GM19023 (cell line): ENCODE measurements around the gene DCD.
"Not testable (repeated sequence)": the region's sequence is repeated elsewhere in the genome, so short reads cannot be mapped to it uniquely, and the experiment has no call there.

Experiments used
- ATAC-seq: cut with Tn5 transposase; IDR thresholded peaks from one replicate; pipeline ENCODE4 v1.9.1; 2021; ENCODE audit warnings: mild to moderate bottlenecking, moderate library complexity; ENCODE audit not compliant: unreplicated experiment

DCD gene, protein sequence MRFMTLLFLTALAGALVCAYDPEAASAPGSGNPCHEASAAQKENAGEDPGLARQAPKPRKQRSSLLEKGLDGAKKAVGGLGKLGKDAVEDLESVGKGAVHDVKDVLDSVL

DNA sequence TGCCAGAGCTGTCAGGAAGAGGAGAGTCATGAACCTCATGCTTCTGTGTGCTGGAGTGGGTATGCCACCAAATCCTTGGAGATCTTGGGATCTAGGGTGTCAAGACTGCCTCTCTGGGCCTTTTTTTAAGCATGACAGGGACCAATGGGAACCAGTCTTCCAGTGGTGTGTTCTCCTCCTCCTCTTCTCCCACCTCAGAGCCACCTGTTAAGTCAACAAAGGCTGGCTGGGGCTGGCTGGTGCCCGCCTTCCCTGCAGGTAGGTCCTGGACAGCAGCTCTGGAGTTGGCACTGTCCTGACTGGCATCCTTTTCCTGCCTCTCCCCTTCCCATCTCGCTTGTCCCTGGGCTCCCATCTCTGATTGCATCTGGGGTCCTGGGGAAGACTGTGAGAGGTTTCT lies at the start of gene DCD:
Gene DCD, minus strand, starts transcription at position 101 of the 400 bp plus-strand sequence. Its CDS starts 62 bp downstream, at position 39.
- ATAC-seq, result no peak

DNA sequence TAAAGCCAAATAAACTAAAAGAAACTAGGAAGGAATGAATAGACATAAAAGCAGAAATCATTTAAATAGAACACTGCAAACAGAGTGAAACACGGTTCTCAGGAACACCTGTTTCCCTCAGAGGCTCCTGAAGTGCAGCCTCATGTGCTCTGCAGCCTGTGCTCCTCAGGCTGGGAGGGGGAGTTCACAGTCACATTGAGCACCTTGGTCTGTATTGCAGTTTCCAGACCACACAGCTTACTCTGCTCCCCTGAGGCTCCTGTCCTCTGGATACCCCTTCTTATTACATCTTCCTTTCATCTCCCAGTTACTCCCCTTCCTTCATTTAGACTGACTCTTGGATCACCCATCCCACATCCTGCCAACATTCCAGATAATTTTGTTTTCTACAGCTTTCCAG lies 49.7 kb upstream of the DCD start:
- no peak for ATAC-seq

DNA sequence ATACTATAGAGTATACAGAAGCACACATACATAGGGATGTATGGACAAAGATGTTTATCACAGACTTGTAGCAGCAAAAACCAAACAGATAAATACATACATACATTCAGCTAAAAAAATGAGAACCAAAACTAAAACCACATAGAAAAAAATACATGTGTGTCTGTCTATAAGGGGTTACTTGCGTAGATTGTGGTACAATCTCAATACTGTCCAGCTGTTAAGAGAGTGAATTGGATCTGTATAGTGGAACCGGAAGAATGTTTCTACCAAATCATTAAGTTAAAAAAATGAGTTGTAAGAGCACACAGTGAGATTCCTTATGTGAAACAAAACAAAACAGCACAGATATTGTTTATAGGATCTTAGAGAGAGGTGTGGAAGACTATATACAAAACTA lies 44.2 kb upstream of the DCD start:
- no peak for ATAC-seq

DNA sequence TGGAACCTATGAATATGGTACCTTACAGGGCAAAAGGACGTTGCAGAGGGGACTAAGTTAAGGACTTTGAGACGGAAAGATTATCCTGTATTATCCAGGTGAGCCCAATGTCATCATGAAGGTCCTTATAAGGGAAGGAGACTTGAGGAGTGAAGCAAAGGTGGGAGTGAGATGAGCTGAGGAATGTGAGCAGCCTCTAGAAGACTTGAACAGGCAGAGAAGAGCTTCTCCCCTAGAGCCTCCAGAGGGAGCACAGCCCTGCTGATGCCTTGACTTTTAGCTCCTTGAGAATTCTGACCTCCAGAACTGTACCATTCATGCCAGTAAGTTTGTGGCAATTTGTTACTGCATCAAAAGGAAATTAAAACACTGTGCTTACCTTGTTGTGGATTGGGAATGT lies 41.8 kb upstream of the DCD start:
- no peak for ATAC-seq

DNA sequence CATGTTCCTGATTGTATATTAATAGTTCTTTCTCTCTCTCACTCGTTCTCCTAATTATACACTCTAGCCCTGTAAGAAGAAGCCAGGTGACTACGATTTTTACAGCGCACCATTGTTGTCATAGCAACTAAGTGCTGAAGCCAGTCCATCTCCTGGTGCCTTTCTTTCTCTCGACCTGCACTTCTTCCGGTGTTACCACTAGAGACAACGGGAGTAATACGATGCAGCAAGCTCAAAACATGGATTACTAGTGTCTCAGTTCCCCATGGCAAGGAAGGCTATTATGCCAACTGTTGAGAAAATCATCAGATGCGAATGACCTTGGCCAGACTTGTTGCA lies 40.8 kb upstream of the DCD start:
- ATAC-seq, result no peak

DNA sequence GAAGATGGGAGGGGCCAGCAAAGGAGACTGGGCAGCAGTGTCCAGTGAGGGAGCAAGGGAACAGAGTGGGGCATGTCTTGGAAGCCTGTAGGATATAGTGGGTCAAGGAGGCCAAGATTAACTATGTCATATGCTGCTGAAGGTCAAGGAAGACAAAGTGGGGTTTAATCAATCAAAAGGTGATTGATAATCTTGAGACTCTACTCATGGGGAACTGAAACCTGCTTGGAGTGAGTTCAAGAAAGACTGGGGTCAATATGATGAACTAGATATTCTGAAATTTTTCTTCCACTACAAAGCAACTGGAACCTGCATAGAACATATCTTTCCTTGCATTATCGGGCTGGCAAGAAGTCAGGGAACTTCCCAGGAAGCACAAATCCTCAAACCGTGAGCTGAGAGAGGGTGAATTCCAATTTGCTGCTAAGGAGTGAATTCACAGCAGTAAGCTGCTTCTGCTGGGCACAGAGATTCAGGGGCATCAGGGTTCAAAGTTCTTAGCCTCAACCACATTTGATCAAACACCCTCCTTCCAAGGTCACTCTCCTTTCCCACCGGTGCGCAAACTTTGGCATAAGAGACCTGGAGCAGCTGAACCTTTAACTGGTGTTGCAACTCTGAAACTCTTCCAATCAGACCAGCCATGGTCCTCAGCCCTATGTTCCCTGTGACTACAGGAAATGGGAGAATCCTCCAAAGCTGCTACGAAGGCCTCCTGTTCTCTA lies 40.3 kb upstream of the DCD start:
- no peak for ATAC-seq

DNA sequence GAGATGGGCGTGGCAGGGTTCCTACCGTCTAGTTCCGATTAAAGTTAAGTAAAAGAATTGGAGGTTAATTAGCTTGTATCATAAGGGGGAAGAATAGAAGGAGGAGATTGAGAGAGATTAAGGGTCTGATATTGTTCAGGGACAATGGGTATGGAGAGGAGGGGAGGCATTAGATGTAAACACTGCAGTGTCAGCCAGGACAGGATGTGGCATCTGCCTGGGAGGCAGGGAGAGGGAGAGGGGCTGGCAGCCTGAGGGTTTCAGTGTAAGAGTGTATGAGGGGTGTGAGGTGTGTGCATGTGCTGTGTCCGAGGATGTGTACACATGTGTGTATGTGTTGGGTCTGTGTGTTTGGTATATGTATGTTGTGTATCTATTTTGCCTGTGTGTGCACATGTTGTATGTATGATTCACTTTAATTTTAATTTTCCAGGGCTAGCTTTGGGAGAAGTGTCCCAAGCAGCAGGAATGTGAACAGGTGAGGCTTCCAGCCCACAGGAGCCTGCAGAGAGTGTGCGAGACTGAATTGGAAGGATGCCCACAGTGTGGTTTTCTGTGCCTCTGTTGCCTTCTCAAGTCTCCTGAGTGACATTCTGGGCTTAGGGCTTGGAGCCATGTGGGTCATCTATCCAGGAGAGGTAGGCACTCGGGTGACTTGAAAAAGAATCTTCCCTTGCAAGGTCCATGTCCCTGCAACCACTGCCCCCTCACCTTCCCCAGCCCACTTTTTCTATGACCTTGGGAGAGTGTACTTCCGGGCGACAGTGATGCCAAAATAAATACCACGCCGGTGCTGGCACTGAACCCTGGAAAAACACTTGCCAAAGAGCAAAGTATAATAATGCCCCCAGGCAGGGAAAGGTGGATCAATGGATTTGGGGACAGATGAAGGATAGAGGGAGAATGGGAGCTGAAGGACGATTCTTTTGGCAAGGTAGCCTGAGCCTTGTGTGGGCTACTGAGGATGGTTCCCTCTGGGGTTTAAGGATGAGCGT lies 36.8 kb upstream of the DCD start:
- ATAC-seq, result no peak

DNA sequence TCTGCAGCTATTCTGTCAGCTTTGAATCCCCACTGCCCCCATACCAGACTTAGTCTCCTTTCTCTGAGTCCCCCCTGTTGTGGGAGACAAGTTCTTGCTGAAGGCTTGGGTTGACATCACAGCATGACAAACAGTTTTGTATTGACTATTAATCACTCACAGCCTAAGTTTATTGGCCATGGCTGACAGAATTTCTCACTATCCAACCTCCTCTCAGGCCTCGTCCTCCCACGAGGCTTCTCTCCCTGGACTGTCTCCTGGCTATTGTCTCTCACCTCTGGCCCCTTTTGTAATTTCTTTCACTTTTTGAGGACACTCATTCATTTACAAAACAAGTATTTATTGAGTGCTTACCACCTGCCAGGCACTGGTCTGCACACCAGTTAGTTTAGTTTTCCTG lies 35.2 kb upstream of the DCD start:
- ATAC-seq, result no peak

DNA sequence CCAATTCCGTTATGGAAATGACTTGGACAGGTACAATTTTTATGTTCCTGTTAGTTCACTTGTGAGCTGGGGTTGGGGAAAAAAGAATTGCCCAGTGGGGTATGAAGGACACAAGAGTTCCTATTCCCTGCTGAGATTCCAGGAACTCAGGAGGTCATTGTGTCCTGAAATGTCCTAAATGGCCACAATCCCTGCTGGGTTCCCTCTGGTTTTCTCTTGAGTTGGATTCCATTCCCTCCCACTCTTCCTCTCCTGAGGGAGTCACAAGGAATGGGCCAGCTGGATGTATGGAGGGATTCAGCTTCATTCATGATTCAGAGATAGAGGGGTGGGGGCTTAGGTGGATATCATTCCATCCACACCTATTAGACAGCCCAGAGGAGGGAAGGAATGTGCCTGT lies 34.5 kb upstream of the DCD start:
- no peak for ATAC-seq

DNA sequence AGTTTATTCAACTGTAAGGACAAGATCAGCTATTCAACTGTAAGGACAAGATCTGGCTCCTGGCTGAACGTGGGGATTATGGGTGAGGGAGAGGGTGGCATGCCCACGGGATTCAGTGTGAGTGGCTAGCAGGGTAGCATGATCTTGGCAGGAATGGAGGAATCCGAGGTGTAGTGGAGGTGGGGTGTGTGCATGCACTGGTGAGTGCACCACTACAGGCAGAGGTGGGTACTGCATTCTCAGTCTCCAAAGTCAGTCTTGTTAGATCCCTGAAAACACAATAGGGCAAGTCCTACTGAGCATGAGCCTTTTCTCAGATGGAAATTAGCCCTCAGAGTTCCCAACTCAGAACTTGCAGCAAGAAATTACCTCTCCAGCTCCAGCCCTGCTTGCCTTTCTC lies 32.2 kb upstream of the DCD start:
- ATAC-seq, result no peak

DNA sequence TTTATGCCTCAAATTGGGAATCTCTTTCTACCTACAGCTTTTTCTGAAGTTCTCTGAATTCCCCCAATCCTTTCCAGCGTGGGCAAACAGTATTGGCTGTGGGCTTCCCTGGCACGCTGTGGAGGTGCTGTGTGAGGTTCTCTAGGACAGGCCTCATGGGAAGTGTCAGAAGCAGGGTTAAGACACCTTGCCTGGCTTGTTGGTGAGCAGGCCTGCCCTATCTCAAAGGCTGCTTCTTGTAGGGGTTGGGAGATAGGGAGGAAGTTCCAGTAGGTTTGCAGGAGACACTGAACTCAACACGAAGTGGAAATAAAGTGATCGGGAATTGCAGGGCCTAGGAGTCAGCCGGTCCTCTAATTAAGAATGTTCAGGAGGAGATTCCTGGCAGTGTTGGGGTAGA lies 30.0 kb upstream of the DCD start:
- ATAC-seq, result no peak

DNA sequence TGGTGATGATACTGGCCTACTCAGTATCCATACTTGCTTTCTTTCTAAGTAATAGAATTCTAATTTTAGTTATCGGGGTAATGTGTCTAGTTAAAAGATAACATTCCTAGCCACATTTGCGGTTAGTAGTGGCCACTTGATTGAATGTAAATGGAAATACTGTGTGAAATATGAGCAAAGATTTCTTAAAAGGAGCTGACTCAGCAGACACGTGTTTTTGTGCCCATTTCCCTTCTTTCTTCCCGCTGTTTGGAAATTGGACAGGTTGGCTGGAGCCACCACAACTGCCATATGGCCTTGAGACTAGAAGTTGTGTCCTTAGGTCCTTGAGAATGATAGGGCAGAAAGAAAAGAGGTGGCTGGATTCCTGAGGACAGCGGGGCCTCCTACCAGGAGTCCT lies 19.8 kb upstream of the DCD start:
- ATAC-seq, result no peak

DNA sequence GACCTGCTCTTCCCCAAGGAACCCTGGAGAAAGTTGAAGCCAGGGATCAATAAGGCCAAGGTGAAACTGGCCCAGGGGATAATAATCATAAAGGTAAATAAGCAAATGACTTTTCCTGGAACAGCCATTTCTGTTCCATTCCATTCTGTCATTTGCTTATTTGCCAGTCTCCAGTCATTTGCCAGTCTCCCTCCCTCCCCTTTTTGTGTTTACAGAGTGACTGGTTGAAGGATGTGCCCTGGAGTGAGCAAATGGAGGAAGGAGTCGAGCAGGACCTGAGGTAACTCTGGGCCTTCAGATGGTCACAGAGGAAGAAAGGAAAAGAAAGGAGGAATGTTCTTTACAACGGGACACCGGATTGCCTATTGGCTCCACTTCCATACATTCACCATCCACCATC lies 17.8 kb upstream of the DCD start:
- no peak for ATAC-seq

DNA sequence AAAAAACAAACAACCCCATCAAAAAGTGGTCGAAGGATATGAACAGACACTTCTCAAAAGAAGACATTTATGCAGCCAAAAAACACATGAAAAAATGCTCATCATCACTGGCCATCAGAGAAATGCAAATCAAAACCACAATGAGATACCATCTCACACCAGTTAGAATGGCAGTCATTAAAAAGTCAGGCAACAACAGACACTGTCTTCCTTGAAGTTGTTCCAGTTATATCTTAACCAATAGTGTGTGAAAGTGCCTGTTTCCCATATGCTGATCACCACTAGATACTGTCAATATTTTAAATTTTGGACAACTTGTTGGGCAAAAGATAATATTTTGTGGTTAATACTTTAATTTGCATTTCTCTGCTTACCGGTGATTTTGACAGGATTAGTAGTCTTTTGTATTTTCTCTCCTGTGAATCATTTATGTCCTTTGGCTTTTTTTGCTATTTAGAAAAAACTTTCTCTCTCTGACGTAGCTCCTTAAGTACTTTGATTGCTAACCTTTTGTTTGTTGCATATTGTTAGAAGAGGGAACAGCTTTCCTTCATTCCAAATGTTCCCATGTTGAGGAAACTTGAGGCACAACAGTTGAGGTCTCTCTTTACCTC lies 17.0 kb upstream of the DCD start:
- not testable (repeated sequence) for ATAC-seq

DNA sequence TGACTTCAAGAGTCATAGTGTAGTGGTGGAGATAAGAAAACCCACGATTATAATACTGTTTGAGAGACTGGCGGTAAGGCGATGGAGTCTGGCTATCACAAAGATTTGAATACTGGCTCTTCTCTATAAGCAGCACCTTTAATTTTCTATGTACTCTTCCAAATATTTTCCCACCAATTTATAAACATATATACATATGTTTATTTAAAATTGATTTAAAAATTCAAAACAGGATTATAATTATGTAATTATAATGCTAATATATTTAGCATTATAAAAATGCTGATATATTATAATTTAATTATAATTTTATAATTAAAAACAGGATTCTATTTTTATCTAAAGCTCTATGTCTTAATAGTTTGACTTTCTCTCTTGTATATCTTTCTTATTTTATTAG lies 15.4 kb upstream of the DCD start:
- ATAC-seq, result no peak

DNA sequence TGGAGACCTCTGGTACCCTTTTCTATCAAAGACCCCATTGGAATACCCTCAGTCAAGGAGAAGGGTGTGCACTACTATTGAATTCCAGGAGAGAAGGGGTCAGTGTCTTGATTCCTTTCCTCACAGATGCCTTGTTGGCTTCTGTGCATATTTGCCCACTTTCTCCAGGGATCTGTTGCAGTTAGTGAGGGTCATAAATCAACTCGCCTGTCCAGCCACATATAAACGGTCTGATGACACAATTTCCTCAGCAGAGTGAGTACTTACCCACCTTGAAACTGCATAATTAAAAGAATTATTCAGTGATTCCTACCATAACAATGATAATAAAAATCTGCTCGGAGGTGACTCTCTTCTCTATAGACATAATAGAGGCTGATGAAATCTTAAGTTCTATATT lies 13.9 kb upstream of the DCD start:
- no peak for ATAC-seq

DNA sequence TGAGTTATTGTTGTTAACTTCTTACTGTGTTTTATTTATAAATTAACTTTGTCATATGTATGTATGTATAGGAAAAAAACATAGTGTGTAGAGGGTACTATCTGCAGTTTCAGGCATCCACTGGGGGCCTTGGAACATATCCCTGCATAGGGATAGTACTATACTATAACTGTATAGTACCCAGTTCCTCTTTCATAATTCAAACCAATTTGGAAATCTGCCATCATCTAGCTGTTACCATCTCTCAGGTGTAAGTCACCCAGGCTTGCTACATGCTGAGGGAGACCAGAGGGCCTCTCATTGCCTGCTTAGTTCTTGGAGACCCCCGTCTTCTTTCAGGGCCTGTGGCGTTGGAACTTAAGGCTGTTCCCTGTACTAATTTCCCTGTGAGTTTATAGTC lies 12.9 kb upstream of the DCD start:
- ATAC-seq, result no peak

DNA sequence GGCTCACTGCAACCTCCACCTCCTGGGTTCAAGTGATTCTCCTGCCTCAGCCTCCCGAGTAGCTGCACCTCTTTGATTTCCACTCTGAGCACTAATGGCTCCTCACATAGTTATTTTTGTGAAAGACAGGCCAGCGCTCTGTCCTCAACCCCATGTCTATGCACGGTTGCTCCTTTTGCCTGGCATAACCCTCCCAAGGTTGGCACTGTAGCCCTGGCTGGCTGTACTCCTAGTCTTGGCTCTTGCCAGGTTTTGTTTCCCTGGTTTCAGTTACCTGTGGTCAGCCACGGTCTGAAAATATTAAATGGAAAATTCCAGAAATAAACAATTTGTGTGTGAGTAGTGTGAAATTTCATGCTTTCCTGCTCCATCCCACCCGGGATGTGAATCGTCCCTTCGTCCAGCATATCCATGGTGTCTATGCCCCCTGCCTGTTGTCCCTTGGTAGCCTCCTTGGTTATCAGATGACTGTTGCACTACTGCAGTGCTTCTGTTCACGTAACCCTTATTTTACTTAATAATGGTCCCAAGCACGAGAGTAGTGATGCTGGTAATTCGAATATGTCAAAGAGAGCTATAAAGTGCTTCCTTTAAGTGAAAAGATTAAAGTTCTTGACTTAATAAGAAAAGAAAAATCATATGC lies 12.3 kb upstream of the DCD start:
- ATAC-seq, result no peak

DNA sequence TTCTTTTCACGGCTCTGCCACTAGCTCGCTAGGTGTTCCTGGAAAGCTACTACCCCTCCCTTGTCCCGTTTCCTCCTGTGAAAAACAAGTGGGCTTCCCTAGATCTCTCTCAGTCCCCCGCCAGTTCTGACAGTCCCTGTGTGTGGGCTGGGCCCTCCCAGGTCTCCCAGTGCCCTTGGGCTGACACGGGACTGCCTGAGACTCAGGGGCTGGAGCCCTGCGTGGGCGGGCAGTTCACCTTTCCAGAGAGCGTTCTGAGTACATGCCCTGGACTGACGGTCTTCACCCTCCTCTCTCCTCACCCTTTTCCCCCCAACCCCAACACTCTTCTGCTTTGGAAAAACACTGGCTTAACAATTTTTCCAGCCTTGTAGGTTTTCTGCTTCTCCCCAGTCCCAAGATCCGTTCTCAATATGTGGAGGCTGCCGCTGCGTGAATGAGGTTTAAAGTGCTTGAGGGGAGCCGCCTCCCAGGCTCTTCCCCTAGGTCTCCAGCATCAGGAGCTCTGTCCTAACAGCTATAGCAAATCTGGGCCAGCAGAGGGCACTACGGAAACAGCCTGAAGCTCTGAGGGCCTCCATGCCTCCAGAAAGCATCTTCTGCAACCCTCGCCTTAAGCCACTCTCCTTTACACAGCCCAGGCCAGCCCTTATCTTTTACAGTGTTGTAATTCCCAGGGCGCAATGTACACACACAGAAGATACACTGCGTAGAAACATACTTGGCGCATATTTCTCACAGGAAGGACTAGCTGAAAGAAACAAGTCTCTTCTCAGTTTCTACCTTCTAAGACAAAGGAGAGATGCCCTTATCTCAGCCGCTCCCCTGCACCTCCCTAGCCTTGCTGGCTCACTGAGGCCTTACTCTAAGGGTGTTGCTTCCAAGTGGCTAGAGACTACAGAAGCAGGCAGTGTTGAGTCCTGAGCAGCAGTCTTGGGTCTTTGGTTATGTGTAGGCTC lies 10.4 kb upstream of the DCD start:
- no peak for ATAC-seq

DNA sequence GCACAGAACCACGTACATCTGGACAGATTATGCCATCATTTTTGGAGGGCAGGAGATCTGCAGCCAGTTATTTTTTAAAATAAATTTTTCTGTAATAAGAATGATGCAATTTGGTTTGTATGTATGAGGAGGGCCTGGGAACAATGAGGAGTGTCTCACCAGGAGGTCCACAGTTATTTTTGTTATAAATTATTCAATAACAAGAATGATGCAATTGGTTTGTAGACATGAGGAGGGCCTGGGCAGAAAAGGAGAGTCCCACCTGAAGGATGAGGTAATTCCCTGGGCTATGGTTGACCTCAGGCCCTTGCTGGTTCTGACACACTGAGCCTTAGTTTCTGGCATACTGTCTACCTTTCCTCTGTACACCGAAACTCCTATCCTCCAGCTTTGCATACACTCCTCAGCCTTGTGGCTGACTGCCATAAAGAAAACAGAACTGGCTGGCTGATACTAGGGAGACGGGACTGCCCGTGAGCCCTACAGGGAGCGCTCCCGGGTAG lies 9.0 kb upstream of the DCD start:
- no peak for ATAC-seq
